ENCODE data around the gene TMPRSS9. TPM values are rescaled to one million over a fixed set of nuclear protein-coding genes. Genes with fewer than 3 reads are reported as not detected.

TMPRSS9 gene
- total and polyA plus RNA-seq, 2 of the 13 experiments (the other 11 are each of a cell fraction or from before 2014, with no cell fraction given) = 2.5 to 5.2 TPM

DNA sequence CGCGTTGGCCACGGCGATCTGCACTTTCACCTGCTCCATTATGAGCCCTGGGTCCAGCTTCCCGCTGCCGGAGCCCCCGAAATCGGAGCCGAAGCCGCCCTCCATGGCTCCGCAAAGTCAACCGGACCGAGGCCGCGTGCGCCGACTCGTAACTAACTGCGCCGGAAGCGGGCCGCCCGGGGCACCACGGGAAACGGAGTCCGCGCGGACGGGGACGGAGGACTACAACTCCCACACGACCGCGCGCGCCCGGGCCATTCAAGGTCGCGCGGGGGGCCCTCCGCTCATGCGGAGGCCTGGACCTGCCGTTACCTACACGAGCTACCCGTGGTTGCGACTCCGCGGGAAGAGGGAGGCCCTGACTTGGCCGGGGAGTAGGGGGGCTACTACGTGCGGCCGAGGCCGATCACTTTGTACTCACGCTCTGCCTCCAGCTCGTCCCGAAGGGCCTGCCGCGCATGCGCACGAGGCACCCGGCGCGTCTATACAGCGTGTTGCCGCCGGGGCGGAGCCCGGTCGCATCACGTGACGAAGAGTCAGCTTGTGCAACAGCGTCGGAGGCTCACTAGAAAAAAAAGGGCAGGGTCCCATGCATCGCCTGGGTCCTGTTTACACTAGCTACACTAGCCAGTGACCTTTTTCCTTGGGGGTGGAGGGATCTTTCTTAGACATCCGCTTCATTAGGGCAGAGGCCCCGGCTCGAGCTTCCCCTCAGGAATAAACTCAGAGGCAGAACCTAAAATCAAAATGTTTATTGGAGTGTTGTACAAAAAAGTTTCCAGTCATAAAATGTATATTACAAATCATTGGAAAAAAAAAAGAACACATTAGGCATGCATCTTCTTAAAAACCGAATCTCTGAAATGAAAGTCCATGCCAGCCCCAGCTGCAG lies 67.6 kb downstream of the TMPRSS9 start, which contains the start of gene TIMM13 (continued):
- TF ChIP-seq ZBTB8A (CRISPR knock-in tag; IDR thresholded peaks at IDR 0.05; ENCODE audit: borderline replicate concordance, low read depth) (peak; percentile 55; the same call in 1 of the 2 replicates), ZMYM4 (CRISPR knock-in tag; IDR thresholded peaks at IDR 0.05) (peak; percentile 58; the same call in 1 of the 2 replicates), ZNF777 (CRISPR knock-in tag; IDR thresholded peaks at IDR 0.05) (no peak; the same call in none of the 2 replicates), ZNF335 (CRISPR knock-in tag; IDR thresholded peaks at IDR 0.05) (no peak; the same call in none of the 2 replicates), XBP1 (CRISPR knock-in tag; IDR thresholded peaks at IDR 0.05) (no peak; the same call in 1 of the 2 replicates), ZNF746 (CRISPR knock-in tag; IDR thresholded peaks at IDR 0.05) (no peak), CBX1 (IDR thresholded peaks at IDR 0.05; ENCODE audit: low read depth) (no peak), ZFP1 (CRISPR knock-in tag; IDR thresholded peaks at IDR 0.05) (no peak; the same call in none of the 2 replicates), ZNF629 (CRISPR knock-in tag; conservative IDR thresholded peaks at IDR 0.05) (no peak), ZNF3 (CRISPR knock-in tag; IDR thresholded peaks at IDR 0.05) (no peak), MIER2 (CRISPR knock-in tag; IDR thresholded peaks at IDR 0.05) (0 out of 2 replicates have a peak, but pooled peaks have one; percentile 12), ZNF329 (CRISPR knock-in tag; IDR thresholded peaks at IDR 0.05; ENCODE audit: low read depth) (0 out of 2 replicates have a peak, but pooled peaks have one; percentile 54), ZNF432 (CRISPR knock-in tag; IDR thresholded peaks at IDR 0.05; ENCODE audit: borderline replicate concordance) (no peak), ZNF232 (CRISPR knock-in tag; IDR thresholded peaks at IDR 0.05; ENCODE audit: borderline replicate concordance) (peak; percentile 10; the same call in 1 of the 2 replicates), ZBTB43 (CRISPR knock-in tag; conservative IDR thresholded peaks at IDR 0.05) (peak; percentile 88), CBFB (CRISPR knock-in tag; IDR thresholded peaks at IDR 0.05) (peak; percentile 89), YY1 (IDR thresholded peaks at IDR 0.05; ENCODE audit: insufficient read depth, insufficient replicate concordance, low read depth, low read length) (no peak), JUNB (CRISPR knock-in tag; IDR thresholded peaks at IDR 0.05; ENCODE audit: borderline replicate concordance) (no peak), IKZF5 (CRISPR knock-in tag; IDR thresholded peaks at IDR 0.05) (peak; percentile 66), ZFYVE20 (CRISPR knock-in tag; IDR thresholded peaks at IDR 0.05; ENCODE audit: borderline replicate concordance, low read depth) (no peak)
- TF ChIP-seq, protein P1, sequence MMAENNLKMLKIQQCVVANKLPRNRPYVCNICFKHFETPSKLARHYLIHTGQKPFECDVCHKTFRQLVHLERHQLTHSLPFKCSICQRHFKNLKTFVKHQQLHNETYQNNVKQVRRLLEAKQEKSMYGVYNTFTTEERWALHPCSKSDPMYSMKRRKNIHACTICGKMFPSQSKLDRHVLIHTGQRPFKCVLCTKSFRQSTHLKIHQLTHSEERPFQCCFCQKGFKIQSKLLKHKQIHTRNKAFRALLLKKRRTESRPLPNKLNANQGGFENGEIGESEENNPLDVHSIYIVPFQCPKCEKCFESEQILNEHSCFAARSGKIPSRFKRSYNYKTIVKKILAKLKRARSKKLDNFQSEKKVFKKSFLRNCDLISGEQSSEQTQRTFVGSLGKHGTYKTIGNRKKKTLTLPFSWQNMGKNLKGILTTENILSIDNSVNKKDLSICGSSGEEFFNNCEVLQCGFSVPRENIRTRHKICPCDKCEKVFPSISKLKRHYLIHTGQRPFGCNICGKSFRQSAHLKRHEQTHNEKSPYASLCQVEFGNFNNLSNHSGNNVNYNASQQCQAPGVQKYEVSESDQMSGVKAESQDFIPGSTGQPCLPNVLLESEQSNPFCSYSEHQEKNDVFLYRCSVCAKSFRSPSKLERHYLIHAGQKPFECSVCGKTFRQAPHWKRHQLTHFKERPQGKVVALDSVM (CRISPR knock-in tag; IDR thresholded peaks at IDR 0.05) = no peak
- TF ChIP-seq, protein P2, sequence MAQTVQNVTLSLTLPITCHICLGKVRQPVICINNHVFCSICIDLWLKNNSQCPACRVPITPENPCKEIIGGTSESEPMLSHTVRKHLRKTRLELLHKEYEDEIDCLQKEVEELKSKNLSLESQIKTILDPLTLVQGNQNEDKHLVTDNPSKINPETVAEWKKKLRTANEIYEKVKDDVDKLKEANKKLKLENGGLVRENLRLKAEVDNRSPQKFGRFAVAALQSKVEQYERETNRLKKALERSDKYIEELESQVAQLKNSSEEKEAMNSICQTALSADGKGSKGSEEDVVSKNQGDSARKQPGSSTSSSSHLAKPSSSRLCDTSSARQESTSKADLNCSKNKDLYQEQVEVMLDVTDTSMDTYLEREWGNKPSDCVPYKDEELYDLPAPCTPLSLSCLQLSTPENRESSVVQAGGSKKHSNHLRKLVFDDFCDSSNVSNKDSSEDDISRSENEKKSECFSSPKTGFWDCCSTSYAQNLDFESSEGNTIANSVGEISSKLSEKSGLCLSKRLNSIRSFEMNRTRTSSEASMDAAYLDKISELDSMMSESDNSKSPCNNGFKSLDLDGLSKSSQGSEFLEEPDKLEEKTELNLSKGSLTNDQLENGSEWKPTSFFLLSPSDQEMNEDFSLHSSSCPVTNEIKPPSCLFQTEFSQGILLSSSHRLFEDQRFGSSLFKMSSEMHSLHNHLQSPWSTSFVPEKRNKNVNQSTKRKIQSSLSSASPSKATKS (CRISPR knock-in tag; IDR thresholded peaks at IDR 0.05) = no peak
- TF ChIP-seq, protein P3, sequence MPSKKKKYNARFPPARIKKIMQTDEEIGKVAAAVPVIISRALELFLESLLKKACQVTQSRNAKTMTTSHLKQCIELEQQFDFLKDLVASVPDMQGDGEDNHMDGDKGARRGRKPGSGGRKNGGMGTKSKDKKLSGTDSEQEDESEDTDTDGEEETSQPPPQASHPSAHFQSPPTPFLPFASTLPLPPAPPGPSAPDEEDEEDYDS (CRISPR knock-in tag; IDR thresholded peaks at IDR 0.05) = peak; percentile 58; the same call in 1 of the 2 replicates
